Fibroblast of villous mesenchyme (primary cell): Measurements from ENCODE around the gene STARD10. TPM values are rescaled to one million over a fixed set of nuclear protein-coding genes. Genes with fewer than 3 reads are reported as not detected.
"Not testable (repeated sequence)": the region's sequence is repeated elsewhere in the genome, so short reads cannot be mapped to it uniquely, and the experiment has no call there.

Experiments used
- DNase-seq: peaks from one replicate; pipeline ENCODE4 v3.0.0-alpha.2; 2010; ENCODE audit warnings: low read depth
- H3K4me3 ChIP-seq: 2 replicates; pipeline ENCODE4 v1.5.1; 2011; ENCODE audit warnings: low read depth, mild to moderate bottlenecking, low read length
- CTCF ChIP-seq: IDR thresholded peaks from 2 replicates; pipeline ENCODE4 v1.5.1; 2012; ENCODE audit warnings: low read depth, mild to moderate bottlenecking, low read length; ENCODE audit not compliant: insufficient read depth
- total RNA-seq: library from RNA; depleted of rRNA; stranded (reverse); fragments of >200 nt; gene quantifications from 2 replicates; pipeline ENCODE4 v1.2.3, GENCODE V29; 2012

The STARD10 gene
- total RNA-seq, 1 donor = 34.5 TPM

DNA sequence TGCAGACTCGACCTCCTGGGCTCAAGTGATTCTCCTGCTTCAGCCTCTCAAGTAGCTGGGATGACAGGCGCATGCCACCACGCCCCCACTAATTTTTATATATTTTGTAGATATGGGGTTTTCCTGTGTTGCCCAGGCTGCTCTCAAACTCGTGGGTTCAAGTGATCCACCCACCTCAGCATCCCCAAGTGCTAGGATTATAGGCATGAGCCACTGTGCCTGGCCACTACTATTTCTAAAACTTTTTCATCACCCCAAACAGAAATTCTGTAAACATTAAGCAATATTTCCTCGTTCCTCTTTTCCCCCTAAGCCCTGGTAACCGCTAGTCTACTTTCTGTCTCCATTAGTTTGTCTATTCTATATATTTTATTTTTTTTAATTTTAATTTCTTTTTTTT is 11.4 kb upstream of the STARD10 start:
- no peak for TF ChIP-seq CTCF
- DNase-seq = no peak
- H3K4me3 ChIP-seq = no peak overlapping the region

DNA sequence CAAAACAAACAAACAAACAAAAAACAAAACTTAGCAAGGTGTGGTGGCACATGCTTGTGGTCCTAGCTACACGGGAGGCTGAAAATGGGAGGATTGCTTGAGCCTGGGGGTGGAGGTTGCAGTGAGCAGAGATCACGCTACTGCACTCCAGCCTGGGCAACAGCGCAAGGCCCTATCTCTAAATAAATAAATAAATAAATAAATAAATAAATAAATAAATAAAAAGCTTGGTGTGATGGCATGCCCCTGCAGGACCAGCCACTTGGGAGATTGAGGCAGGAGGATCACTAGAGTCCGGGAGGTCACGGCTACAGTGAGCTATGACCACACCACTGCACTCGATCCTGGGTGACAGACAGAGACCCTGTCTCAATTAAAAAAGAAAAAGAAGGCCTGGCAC is 9.0 kb upstream of the STARD10 start:
- no peak for DNase-seq
- no peak for TF ChIP-seq CTCF
- H3K4me3 ChIP-seq = no peak overlapping the region

DNA sequence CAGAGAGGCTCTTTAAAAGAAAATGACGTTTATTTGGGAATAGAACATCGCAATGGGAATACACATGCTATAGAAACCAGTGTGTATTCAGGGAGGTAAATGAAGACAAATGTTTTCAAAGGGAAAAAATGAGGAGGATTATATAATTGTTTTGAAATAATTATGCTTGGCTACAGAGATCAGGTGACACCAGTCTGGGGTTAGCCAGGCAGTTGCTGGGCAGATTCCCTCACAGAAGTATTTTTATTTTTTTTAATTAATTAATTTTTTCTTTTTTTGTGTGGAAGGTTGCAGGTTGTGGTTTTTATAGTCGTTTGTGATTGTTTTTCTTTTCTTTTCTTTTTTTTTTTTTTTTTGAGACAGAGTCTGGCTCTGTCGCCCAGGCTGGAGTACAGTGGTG is 5.6 kb upstream of the STARD10 start:
- TF ChIP-seq CTCF = no peak
- no peak overlapping the region for H3K4me3 ChIP-seq
- DNase-seq = peak; percentile 14

- no peak for DNase-seq
Measured at GRCh38 chr11:72798361-72798760, 4.5 kb upstream of the STARD10 start.

DNA sequence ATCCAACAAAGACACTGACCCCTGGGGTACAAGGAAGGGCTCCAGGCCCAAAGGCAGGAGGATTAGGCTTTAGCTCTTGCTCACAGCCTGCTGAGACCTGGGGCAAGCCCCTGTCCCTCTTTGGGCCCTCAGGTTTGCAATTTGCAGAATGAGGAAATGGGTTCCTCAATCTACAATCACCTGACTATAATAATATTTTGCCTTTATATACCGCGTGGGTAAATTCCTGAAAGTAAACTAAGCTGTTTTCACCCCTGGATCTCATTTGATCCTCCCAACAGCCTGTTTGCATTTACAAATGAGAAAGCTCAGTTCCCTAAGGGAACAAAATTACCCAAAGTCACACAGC is 797 bp downstream of the STARD10 start:
- no peak for TF ChIP-seq CTCF
- no peak for DNase-seq
- H3K4me3 ChIP-seq = peak overlapping the region; percentile 34

More at GRCh38 chr11:72798361-72798760, 4.5 kb upstream of the STARD10 start:
- no peak overlapping the region for H3K4me3 ChIP-seq
- no peak for TF ChIP-seq CTCF

DNA sequence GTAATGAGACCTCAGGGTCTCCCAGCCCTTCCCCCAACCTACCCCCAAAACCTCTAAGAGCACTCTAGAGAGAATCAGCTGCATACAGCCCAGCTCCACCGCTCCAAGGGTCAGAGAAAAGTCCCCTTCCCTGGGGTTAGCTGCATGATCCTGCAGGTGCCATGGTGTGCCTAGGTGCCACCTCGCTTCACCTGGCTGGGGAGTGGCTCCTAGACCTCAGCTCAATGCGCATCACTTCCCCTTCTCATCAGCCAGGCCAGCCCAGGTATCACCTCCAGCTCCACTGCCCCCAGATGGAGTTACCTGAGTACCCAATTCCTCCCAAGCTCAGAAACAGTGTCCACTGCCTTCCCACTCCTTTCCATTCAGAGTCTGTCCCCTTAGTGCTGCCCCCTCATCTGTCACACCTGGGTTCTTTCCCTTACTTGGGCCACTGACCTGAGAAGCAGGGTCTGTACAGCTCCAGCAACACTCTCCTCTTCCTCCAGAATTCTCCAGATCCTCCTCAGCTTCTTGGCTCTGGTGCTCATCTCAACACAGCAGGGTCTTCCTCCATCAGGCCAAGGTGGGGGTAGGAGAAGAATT is 1.3 kb downstream of the STARD10 start:
- TF ChIP-seq CTCF = no peak
- DNase-seq = no peak
- no peak overlapping the region for H3K4me3 ChIP-seq

DNA sequence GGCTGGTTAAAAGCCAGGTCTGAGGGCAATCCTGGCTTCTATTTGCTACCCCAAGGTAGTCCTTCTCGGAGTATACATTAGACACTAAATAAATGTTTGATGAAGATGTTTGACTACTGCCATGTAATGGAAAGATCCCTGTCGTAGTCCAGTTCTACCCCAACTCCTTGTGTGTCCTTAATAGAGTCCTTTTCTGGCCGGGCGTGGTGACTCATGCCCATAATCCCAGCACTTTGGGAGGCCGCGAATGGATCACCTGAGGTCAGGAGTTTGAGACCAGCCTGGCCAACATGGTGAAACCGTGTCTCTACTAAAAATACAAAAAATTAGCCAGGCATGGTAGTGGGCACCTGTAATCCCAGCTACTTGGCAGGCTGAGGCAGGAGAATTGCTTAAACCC is 2.6 kb downstream of the STARD10 start:
- DNase-seq, H3K4me3 ChIP-seq: not testable (repeated sequence)
